ENCODE measurements around the gene CFB.

DNA sequence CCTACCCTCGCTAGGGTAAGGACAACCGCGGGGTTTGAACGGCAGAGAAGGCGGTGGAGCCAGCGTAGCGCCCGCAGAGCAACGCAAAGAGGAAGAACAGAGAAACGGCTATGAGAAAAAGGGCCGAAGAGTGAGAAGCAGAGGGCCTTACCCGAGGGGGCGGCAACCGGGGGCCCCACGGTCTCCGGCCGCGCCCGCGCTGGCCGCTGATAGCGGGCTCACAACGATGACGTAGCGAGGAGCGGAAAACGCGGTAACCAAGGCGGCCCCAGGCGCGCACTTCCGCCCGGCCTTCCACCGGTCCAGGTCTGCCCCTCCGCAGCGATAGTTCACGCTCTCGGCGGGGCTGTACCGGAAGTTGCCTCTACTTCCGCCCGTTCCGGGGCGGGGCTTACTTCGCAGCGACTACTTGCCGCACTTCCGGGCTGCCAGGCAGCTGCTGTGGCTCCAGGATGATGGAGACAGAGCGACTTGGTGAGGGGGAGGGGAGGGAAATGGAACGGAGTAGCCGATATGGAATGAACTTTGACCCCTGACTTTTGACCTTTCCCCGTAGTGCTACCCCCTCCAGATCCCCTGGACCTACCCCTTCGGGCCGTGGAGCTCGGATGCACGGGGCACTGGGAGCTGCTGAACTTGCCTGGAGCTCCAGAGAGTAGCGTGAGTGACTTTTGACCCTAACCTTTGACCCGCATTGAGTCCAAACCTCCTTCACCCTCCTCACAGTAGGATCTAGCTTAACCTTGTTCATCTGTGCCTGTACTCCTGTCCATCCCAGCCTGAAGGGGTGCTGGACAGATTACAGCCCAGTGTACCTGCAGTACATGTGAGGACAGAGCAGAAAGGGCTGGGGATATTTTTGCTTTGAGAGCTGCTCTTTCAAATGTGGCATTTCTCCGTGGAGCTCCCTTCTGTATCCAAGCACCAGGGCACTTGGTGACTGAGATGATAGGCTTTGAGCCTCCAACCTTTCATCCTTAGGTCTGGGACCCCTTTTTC is 13.1 kb downstream of the CFB start, which contains the start of the genes NELFE and SKIC2:
- TF ChIP-seq, protein P1, sequence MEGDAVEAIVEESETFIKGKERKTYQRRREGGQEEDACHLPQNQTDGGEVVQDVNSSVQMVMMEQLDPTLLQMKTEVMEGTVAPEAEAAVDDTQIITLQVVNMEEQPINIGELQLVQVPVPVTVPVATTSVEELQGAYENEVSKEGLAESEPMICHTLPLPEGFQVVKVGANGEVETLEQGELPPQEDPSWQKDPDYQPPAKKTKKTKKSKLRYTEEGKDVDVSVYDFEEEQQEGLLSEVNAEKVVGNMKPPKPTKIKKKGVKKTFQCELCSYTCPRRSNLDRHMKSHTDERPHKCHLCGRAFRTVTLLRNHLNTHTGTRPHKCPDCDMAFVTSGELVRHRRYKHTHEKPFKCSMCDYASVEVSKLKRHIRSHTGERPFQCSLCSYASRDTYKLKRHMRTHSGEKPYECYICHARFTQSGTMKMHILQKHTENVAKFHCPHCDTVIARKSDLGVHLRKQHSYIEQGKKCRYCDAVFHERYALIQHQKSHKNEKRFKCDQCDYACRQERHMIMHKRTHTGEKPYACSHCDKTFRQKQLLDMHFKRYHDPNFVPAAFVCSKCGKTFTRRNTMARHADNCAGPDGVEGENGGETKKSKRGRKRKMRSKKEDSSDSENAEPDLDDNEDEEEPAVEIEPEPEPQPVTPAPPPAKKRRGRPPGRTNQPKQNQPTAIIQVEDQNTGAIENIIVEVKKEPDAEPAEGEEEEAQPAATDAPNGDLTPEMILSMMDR (IDR thresholded peaks at IDR 0.05), result no peak
- TF ChIP-seq POLR2A (IDR thresholded peaks at IDR 0.05) (peak; percentile 60), POLR2AphosphoS5 (IDR thresholded peaks at IDR 0.05) (peak; percentile 99)

All from prostate gland (tissue), 2 donors.